Right atrium auricular region (tissue), 2 donors: ENCODE data around the gene ZHX3. TPM values are rescaled to one million over a fixed set of nuclear protein-coding genes. Genes with fewer than 3 reads are reported as not detected.

Experiments
- DNase-seq: peaks from one replicate; pipeline ENCODE4 v3.0.0-alpha.2; 2019; ENCODE audit warnings: low spot score
- H3K27ac ChIP-seq, 2 donors: fragments of 200-600 bp; sonication (generic); 1 replicate in 1 of 2; 2 replicates in 1 of 2; pipeline ENCODE4 v1.5.1; 2016 to 2019
- H3K27me3 ChIP-seq, 2 donors: fragments of 200-600 bp; sonication (generic); one replicate each; pipeline versions ENCODE4 v1.5.1 to v1.6.0; 2017 to 2019
- H3K36me3 ChIP-seq: fragments of 200-600 bp; sonication (generic); one replicate; pipeline ENCODE4 v1.5.1; 2016
- H3K4me1 ChIP-seq, 2 donors: fragments of 200-600 bp; sonication (generic); one replicate each; pipeline versions ENCODE4 v1.5.1 to v1.6.0; 2017 to 2019
- H3K4me3 ChIP-seq, 2 donors: fragments of 200-600 bp; sonication (generic); 1 replicate in 1 of 2; 2 replicates in 1 of 2; pipeline ENCODE4 v1.5.1; 2017 to 2019; ENCODE audit warnings: mild to moderate bottlenecking in 1 of 2, moderate library complexity in 1 of 2
- H3K9me3 ChIP-seq, 2 donors: fragments of 200-600 bp; sonication (generic); one replicate each; pipeline ENCODE4 v1.5.1; 2019
- total RNA-seq, 2 donors: library from RNA; depleted of rRNA; stranded (reverse); fragments of >200 nt; gene quantifications; one replicate each; pipeline ENCODE4 v1.1.0, GENCODE V29; 2016
- TF ChIP-seq, protein P1 (sequence below), 2 donors: fragments of 200-600 bp; sonication (generic); IDR thresholded peaks; one replicate each; pipeline ENCODE4 v1.5.1; 2019; ENCODE audit warnings: antibody characterized with exemption in 2 of 2

The ZHX3 gene
- total RNA-seq, 2 donors from 2014 or later: 23.8 to 25.7 TPM

DNA sequence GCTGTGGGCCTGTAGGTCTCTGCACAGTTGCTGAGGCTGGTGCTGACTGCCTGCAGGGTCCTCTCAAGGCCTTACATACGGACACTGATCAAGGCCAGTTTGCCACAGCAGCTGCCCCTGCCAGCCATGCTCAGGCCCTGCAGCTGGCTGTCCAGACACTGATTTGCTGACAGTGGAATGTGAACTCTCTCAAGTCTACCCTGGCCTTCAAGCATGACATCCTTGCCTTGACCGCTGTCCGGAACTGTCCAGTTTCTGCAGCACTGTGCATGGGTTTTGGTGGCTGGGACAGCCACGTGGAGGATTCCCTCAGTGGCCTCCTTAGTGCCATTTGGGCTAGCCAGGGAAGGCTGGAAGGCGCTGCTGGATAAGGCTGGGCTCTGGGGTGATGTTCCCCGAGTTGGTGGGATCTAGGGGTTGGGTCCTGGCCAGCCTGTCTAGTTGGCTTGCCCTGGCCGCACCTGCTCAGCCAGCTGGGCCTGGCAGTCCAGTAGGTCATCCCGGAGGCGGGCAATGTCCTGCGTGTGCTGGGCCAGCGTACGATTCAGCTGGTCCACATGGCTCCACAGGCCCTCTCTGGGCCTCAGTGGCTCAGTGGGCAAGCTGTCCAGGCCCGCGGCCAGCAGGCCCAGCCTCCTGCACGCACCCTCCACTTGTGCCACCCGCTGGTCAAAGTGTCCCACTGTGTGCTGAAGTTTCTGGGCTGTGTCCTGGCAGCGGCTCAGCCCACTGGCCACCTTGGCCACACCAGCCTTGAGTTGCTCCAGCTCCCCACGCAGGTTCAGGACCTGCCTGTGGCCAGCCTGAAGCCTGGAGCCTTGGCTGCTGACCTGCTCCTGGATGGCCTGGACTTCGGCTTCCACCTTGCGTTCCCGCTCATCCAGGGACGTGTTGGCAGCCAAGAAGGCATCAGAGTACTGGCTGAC, 43.6 kb upstream of the ZHX3 start:
- no peaks in the 10 kb centered on the region for H3K9me3 ChIP-seq
- no peak overlapping the region for H3K4me3 ChIP-seq
- no peaks in the 10 kb centered on the region for H3K27me3 ChIP-seq
- peaks cover 0 to 40% of the 10 kb centered on the region in 2 donors for H3K4me1 ChIP-seq
- DNase-seq: no peak
- peak overlapping the region; percentile 40 to 56 for H3K27ac ChIP-seq
- peaks cover 8% of the 10 kb centered on the region for H3K36me3 ChIP-seq
- TF ChIP-seq, protein P1, sequence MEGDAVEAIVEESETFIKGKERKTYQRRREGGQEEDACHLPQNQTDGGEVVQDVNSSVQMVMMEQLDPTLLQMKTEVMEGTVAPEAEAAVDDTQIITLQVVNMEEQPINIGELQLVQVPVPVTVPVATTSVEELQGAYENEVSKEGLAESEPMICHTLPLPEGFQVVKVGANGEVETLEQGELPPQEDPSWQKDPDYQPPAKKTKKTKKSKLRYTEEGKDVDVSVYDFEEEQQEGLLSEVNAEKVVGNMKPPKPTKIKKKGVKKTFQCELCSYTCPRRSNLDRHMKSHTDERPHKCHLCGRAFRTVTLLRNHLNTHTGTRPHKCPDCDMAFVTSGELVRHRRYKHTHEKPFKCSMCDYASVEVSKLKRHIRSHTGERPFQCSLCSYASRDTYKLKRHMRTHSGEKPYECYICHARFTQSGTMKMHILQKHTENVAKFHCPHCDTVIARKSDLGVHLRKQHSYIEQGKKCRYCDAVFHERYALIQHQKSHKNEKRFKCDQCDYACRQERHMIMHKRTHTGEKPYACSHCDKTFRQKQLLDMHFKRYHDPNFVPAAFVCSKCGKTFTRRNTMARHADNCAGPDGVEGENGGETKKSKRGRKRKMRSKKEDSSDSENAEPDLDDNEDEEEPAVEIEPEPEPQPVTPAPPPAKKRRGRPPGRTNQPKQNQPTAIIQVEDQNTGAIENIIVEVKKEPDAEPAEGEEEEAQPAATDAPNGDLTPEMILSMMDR (IDR thresholded peaks at IDR 0.05): no peak

GRCh38 chr20:41359541-41360011, 42.0 kb upstream of the ZHX3 start:
- Histone ChIP-seq H3K36me3 (peaks cover 8% of the 10 kb centered on the region), H3K9me3 (no peaks in the 10 kb centered on the region), H3K27ac (peak overlapping the region; percentile 56 to 79), H3K27me3 (no peaks in the 10 kb centered on the region), H3K4me3 (no peak overlapping the region), H3K4me1 (peaks cover 0 to 32% of the 10 kb centered on the region in 2 donors)
- TF ChIP-seq, protein P1 (IDR thresholded peaks at IDR 0.05): no peak
- no peak for DNase-seq

DNA sequence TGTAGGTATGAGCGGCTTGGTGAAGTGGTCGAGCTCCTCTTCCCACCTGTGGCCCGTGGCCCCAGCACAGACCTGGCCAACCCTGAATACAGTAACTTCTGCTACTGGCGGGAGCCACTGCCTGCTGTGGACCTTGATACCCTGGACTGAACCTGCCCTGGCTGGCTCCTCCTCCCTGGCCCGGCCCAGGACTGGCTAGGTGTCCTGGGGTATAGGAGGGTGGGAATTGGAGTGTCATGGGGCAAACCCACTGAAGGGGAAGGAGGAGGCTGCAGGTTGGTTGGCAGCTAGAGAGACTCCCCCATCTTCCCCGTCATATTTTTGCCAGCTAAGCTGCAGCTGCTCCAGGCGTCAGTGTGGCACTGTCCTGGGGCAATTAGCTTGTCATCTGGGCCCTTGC, 41.2 kb upstream of the ZHX3 start:
- no peak for DNase-seq
- Histone ChIP-seq H3K9me3 (no peaks in the 10 kb centered on the region), H3K27ac (peak overlapping the region; percentile 56 to 79), H3K4me1 (peaks cover 0 to 32% of the 10 kb centered on the region in 2 donors), H3K27me3 (no peaks in the 10 kb centered on the region), H3K4me3 (no peak overlapping the region), H3K36me3 (peaks cover 8% of the 10 kb centered on the region)
- TF ChIP-seq, protein P1 (IDR thresholded peaks at IDR 0.05): no peak

GRCh38 chr20:41358230-41358629, 40.7 kb upstream of the ZHX3 start:
- H3K27me3 ChIP-seq: no peaks in the 10 kb centered on the region
- H3K27ac ChIP-seq: no peak overlapping the region
- TF ChIP-seq, protein P1 (IDR thresholded peaks at IDR 0.05): no peak
- peaks cover 8% of the 10 kb centered on the region for H3K36me3 ChIP-seq
- no peak overlapping the region for H3K4me3 ChIP-seq
- no peaks in the 10 kb centered on the region for H3K9me3 ChIP-seq
- H3K4me1 ChIP-seq: peaks cover 0 to 32% of the 10 kb centered on the region in 2 donors
- no peak for DNase-seq

GRCh38 chr20:41357424-41358163, 40.1 kb upstream of the ZHX3 start:
- H3K4me3 ChIP-seq: no peak overlapping the region
- H3K9me3 ChIP-seq: no peaks in the 10 kb centered on the region
- TF ChIP-seq, protein P1 (IDR thresholded peaks at IDR 0.05): no peak
- H3K4me1 ChIP-seq: peaks cover 0 to 32% of the 10 kb centered on the region in 2 donors
- no peak for DNase-seq
- no peak overlapping the region for H3K27ac ChIP-seq
- H3K36me3 ChIP-seq: peaks cover 8% of the 10 kb centered on the region
- no peaks in the 10 kb centered on the region for H3K27me3 ChIP-seq
